ENCODE measurements around the gene CNTNAP2. TPM values are rescaled to one million over a fixed set of nuclear protein-coding genes. Genes with fewer than 3 reads are reported as not detected.

CNTNAP2 gene
- total RNA-seq, 1 experiment from 2014 or later: 0.03 TPM

GRCh38 chr7:146115548-146115850, 1.1 kb upstream of the CNTNAP2 start:
- intact Hi-C loops (cut with micrococcal nuclease; ENCODE audit: unreplicated experiment) (no loop called here), in situ Hi-C loops (cut with HindIII; ENCODE audit: low pct_unique_long_range_greater_than_20kb, low sequenced_read_pairs) (no loop called here)
- CTCF ChIA-PET: no interaction called here
- BruUV-seq (replicated peaks): no TSS peak
- no peak overlapping the region for H3K27ac ChIP-seq (ENCODE audit: low read length)
- POLR2A ChIA-PET: no interaction called here
- H3K27me3 ChIP-seq (ENCODE audit: control insufficient read depth, insufficient read depth, low read length): no peaks in the 10 kb centered on the region
- no peaks in the 10 kb centered on the region for H3K9me3 ChIP-seq (ENCODE audit: control insufficient read depth, insufficient read depth, low read depth, low read length)
- TF ChIP-seq SIN3A (IDR thresholded peaks at IDR 0.05; ENCODE audit: borderline replicate concordance, insufficient read depth, low read depth, low read length) (no peak), TCF7L2 (IDR thresholded peaks at IDR 0.05; ENCODE audit: low read depth, low read length) (no peak), POLR2AphosphoS5 (IDR thresholded peaks at IDR 0.05; ENCODE audit: low read depth, low read length) (no peak), REST (IDR thresholded peaks at IDR 0.05; ENCODE audit: insufficient read depth in 1 of 2, low read depth in 2 of 2, low read length in 1 of 2) (no peak)
- TF ChIP-seq, protein P1, sequence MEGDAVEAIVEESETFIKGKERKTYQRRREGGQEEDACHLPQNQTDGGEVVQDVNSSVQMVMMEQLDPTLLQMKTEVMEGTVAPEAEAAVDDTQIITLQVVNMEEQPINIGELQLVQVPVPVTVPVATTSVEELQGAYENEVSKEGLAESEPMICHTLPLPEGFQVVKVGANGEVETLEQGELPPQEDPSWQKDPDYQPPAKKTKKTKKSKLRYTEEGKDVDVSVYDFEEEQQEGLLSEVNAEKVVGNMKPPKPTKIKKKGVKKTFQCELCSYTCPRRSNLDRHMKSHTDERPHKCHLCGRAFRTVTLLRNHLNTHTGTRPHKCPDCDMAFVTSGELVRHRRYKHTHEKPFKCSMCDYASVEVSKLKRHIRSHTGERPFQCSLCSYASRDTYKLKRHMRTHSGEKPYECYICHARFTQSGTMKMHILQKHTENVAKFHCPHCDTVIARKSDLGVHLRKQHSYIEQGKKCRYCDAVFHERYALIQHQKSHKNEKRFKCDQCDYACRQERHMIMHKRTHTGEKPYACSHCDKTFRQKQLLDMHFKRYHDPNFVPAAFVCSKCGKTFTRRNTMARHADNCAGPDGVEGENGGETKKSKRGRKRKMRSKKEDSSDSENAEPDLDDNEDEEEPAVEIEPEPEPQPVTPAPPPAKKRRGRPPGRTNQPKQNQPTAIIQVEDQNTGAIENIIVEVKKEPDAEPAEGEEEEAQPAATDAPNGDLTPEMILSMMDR (IDR thresholded peaks at IDR 0.05): no peak
- peak overlapping the region in 1 of 2 experiments; percentile 25; a peak in 1 of 4 replicates for H3K4me3 ChIP-seq (ENCODE audit: low read depth in 2 of 2, low read length in 2 of 2)
- H3K36me3 ChIP-seq (ENCODE audit: control insufficient read depth, insufficient read depth, low read length): no peaks in the 10 kb centered on the region; the same call in 1 of the 2 replicates
- no peaks in the 10 kb centered on the region for H3K4me1 ChIP-seq (ENCODE audit: control insufficient read depth, insufficient read depth, low read length)
- DNase-seq (ENCODE audit: low read depth, low spot score) (no peak), ATAC-seq (no peak)

GRCh38 chr7:146115851-146116520, 615 bp upstream of the CNTNAP2 start:
- intact Hi-C loops (cut with micrococcal nuclease; ENCODE audit: unreplicated experiment) (no loop called here), in situ Hi-C loops (cut with HindIII; ENCODE audit: low pct_unique_long_range_greater_than_20kb, low sequenced_read_pairs) (no loop called here)
- DNase-seq (ENCODE audit: low read depth, low spot score) (no peak), ATAC-seq (no peak)
- no peaks in the 10 kb centered on the region; the same call in 1 of the 2 replicates for H3K36me3 ChIP-seq (ENCODE audit: control insufficient read depth, insufficient read depth, low read length)
- no TSS peak for BruUV-seq (replicated peaks)
- no peaks in the 10 kb centered on the region for H3K9me3 ChIP-seq (ENCODE audit: control insufficient read depth, insufficient read depth, low read depth, low read length)
- H3K27ac ChIP-seq (ENCODE audit: low read length): no peak overlapping the region
- no peaks in the 10 kb centered on the region for H3K27me3 ChIP-seq (ENCODE audit: control insufficient read depth, insufficient read depth, low read length)
- ChIA-PET POLR2A (no interaction called here), CTCF (no interaction called here)
- H3K4me1 ChIP-seq (ENCODE audit: control insufficient read depth, insufficient read depth, low read length): no peaks in the 10 kb centered on the region
- peak overlapping the region in 1 of 2 experiments; percentile 25; a peak in 1 of 4 replicates for H3K4me3 ChIP-seq (ENCODE audit: low read depth in 2 of 2, low read length in 2 of 2)
- TF ChIP-seq REST (IDR thresholded peaks at IDR 0.05; ENCODE audit: insufficient read depth in 1 of 2, low read depth in 2 of 2, low read length in 1 of 2): peak; percentile 86 to 91
- TF ChIP-seq TCF7L2 (IDR thresholded peaks at IDR 0.05; ENCODE audit: low read depth, low read length): no peak
